NCI-H82 treated with DMSO at 0.1 percent for 48 hours (cell line): ENCODE results near the gene KRTAP26-1.

ENCODE experiments used
- DNase-seq: peaks from one replicate; lab custom pipeline; 2025; ENCODE audit not compliant: unreplicated experiment; lab: John Stamatoyannopoulos, UW

Gene KRTAP26-1

DNA sequence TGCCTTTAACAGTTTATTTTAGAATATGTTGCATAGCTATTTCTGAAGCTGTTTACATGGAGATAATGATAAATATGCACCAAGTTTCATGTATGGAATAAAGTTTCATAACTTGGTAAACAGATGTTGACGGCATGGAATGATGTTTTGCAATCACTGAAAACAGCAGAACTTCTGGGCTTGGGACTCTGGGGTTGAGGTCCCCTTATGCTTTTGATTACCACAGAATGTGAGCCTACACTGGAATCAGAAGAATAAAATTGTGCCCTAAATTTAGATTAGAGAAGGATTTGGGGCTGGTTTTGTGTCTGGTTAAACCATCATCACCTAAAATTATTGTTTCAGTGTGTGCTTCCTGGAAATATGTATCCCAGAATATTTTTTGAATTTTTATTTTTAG is 48.5 kb downstream of the KRTAP26-1 start:
- no peak for DNase-seq

DNA sequence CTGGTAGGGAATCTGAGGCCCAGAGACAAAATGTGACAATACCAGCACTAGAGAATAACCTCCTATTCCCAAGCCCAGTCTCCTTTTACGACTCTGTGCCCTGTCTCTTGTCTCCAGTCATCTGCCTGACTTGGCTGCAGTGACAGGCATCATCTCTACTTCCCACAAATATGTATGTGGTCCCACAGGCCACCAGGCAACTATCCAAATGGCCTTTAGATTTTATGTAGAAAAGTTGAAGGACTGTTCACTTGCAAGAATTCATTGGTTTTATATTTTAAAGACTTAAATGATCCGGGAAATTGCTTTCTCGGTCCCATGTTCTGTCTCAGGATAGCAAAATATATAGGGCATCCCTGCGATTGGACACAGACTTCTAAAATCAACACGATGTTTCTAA is 49.0 kb downstream of the KRTAP26-1 start:
- DNase-seq = no peak

DNA sequence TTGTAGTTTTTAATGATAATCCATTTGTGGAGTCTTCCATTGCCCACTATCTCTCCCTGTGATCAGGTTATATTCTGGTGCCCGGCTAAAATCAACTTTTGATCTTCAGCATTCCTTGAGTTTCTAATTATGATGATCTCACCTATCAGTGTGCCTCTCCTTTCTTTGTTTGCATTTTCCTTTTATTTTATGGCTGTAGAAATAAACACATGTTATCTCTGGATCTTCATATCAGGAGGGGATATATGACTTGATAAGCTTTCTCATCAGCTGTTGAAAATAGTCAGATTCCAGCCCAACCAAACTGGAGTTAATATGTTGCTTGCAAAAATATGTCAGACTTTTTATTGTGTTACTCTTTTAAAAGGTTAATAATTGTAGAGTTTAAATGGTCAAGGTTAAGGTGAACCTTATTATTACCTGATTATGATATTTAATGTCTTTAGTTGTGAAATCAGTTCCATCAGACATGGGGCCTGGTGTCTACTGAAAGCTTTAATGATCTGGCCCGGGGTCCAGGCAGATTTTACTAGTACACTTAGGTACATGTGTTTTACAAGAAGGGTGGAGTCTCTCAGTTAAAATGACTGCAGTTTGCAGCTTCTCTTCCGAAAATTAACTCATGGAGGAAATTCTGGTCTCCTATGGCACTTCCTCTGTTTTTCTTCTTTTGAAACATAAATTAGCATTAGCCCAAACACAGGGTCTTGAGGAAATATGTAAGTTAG is 50.1 kb downstream of the KRTAP26-1 start:
- DNase-seq = no peak
